GM23338 (cell line): Measurements from ENCODE around the gene CFB.
"Not testable (repeated sequence)": the region's sequence is repeated elsewhere in the genome, so short reads cannot be mapped to it uniquely, and the experiment has no call there.

Source experiments
- CREB1 ChIP-seq: fragments of 250-450 bp; sonication (Bioruptor Pico); IDR thresholded peaks from 2 replicates; pipeline ENCODE4 v1.5.0; 2020; ENCODE audit warnings: low read depth, mild to moderate bottlenecking, moderate library complexity
- EZH2phosphoT487 ChIP-seq: fragments of 200-600 bp; sonication (generic); IDR thresholded peaks from one replicate; pipeline ENCODE4 v1.8.1; 2018; ENCODE audit warnings: antibody characterized with exemption; ENCODE audit not compliant: unreplicated experiment
- TF ChIP-seq, protein P1 (sequence below), 2 experiments: fragments of 200-600 bp in 1 of 2; sonication (generic) in 1 of 2; conservative IDR thresholded peaks; 2 replicates each; pipeline versions ENCODE4 v1.5.1 to v1.6.1; 2016 to 2017; ENCODE audit warnings: antibody characterized with exemption in 2 of 2, low read depth in 2 of 2, mild to moderate bottlenecking in 2 of 2, moderate library complexity in 1 of 2

DNA sequence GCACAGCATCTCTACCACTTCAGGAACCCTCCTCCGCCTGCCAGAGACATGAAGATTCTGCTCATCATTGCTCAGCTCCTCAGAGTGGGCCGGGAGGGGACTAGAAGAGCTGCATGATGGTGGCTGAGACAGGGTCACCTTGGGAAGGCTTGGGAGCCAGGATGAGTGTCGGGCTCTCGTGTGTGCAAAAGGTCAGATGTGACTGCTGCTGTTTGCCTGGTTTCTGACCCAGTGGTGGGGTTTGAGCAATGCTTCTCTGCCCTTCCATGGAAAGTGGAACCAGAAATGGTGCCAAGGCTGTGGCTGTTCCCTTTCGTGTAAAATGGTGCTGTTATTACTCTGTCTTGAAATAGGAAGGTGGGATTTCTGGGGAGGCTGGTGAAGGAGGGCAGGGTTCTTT lies 35.1 kb downstream of the CFB start:
- not testable (repeated sequence) for TF ChIP-seq EZH2phosphoT487, CREB1
- TF ChIP-seq, protein P1, sequence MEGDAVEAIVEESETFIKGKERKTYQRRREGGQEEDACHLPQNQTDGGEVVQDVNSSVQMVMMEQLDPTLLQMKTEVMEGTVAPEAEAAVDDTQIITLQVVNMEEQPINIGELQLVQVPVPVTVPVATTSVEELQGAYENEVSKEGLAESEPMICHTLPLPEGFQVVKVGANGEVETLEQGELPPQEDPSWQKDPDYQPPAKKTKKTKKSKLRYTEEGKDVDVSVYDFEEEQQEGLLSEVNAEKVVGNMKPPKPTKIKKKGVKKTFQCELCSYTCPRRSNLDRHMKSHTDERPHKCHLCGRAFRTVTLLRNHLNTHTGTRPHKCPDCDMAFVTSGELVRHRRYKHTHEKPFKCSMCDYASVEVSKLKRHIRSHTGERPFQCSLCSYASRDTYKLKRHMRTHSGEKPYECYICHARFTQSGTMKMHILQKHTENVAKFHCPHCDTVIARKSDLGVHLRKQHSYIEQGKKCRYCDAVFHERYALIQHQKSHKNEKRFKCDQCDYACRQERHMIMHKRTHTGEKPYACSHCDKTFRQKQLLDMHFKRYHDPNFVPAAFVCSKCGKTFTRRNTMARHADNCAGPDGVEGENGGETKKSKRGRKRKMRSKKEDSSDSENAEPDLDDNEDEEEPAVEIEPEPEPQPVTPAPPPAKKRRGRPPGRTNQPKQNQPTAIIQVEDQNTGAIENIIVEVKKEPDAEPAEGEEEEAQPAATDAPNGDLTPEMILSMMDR (conservative IDR thresholded peaks at IDR 0.05; ENCODE audit: low read depth in 2 of 2), result not testable (repeated sequence)
